Left cardiac atrium (tissue), 4 donors: Measurements from ENCODE around the gene CFAP100. TPM values are rescaled to one million over a fixed set of nuclear protein-coding genes. Genes with fewer than 3 reads are reported as not detected.

Experiments used
- ATAC-seq, 2 donors: fragments of 200-7000 bp; cut with Tn5 transposase; one replicate each; pipeline ENCODE4 v1.9.1; 2020; ENCODE audit warnings: mild to moderate bottlenecking in 2 of 2, moderate library complexity in 2 of 2
- DNase-seq: peaks from one replicate; pipeline ENCODE4 v3.0.0-alpha.2; 2020
- intact Hi-C, 2 donors: fragments of 100-400 bp; cut with DNase I; formaldehyde crosslinking; loops; one replicate each; pipeline versions ENCODE4 v1.14.1 to v1.15.1; 2022 to 2023
- total RNA-seq, 2 donors: library from RNA; stranded (reverse); fragmentation: NEBNext Ultra II Directional; extraction: Animal tissue kit (Norgen Biotek cat#: 25700); gene quantifications; one replicate each; pipeline ENCODE4 v1.2.1, GENCODE V29; 2021
- donor health status: DM: no; HTN: yes; CAD: no.
- donor health status: DM: no; HTN: yes; CAD: no; lungs with severe emphysema.
- donor health status: DM: yes; HTN: yes; CAD: no.
- donor health status: Dilated cardiomyopathy.

CFAP100 gene
- total RNA-seq, 2 donors from 2014 or later = not detected

DNA sequence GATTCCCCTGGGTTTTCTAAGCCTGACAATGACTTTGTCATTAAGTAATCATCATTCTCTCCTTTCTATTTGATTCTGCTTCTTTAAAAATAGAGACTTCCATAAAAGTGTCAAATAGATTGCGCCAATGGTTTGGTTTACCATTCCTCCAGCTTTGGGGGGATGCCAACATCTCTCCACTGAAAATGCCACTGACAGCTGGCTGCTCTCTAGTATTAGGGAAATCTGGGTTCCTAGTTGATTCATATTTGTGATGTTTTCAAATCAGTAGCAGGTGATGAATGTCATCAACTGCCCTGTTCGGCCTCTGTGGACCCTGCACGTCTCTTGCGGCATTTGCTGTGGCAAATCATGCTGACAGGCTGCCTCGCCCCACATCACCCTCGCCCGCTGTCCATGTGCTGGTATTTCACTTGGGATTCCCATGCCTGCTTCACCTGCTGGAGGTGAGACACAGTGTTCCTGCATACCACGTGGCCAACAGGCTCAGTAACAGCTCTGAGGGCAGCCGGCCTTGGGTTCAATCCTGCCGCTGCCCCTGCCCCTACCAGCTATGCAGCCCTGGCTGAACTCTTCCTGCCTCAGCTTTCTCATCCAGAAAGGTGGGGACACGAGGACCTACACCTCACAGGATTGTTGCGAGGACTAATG is 52.9 kb downstream of the CFAP100 start:
- ATAC-seq (no peak), DNase-seq (no peak)
- intact Hi-C loops = no loop called here

DNA sequence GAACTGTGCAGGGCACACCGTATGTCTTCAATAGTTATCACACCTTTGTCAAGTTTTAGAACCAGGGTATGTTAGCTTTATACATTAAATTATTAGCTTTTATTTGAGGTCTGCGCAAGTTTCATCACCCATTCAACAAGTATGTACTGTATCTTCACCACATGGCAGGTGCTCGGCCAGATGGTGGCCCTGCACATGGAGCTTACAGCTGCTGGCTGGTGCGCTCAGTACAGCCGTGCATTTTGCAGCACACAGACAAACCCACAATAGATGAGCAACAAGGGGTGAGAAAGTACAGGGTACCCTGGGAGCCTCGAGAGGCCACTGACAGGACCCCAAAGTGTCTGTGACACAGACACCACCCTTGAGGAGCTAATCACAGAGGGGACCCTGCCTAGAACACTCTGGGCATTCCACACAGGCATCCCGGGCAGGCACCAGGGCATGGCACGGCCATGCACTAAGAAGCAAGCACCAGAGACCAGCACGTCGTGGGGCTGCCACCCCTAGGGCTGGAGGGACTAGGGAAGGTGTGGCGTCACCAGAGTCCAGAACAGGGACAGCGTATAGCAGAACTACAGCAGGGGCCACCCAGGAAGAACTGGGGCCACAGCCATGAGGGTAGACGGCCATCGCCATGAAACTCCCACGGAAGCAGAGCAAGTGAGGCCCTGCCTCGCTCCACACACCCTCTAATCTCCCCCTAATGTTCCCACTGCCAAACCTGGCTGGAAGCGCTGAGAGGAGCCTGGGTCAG is 53.6 kb downstream of the CFAP100 start:
- intact Hi-C loops = no loop called here
- ATAC-seq = no peak
- no peak for DNase-seq

DNA sequence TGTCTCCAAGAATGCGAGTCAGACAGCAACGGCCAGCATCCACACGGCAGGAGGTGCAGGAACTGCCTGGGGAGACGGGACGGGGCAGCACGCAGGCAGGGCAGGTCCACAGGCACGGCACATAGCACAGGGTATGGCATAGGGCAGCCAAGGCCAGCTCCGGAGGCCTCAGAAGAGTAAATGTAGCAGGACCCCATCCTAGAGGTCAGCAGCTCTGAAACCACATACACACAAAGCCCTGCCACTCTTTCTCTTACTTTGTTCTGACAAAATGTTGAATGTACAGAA is 54.1 kb downstream of the CFAP100 start:
- ATAC-seq = no peak
- intact Hi-C loops = no loop called here
- DNase-seq = no peak

DNA sequence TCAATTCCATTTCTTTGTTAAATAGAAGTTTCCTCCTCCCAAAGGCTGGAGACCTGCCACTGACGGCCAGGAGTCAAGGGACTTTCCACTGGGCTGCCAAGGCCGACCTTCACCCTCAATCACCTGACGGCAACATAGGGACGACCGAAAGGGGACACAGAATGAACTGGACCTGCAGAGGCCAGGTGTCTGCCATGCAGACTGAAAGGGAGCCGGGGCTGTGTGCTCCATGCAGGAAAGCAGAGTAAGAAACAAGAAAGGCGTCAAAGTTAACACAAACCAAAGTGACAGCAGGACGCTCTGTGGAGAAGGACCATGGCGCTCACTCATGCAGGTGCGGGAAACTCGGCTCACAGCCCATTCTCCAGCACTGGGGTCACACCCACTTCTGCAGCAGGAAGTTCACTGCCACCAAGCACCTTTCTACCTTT is 54.9 kb downstream of the CFAP100 start:
- no peak for DNase-seq
- intact Hi-C loops = no loop called here
- no peak for ATAC-seq

DNA sequence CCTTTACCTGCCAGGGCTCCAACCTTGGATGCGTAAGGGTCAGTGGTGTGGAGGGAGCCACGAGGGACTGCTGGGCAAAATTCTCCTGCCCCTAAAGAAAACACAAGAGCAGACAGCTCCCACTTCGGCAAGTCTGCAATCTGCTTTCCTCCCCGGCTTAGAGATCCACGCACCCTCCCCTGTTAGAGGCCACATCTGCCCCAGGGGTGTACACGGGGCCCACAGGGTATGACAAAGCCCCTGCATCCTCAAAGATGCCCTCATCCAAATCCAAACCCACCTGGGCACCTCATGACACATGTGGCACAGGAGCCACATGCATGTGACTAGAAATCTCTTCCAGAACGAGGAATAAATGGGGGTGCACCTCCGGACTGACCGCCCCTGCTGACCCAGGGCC is 55.5 kb downstream of the CFAP100 start:
- DNase-seq = no peak
- intact Hi-C loops = no loop called here
- no peak for ATAC-seq

DNA sequence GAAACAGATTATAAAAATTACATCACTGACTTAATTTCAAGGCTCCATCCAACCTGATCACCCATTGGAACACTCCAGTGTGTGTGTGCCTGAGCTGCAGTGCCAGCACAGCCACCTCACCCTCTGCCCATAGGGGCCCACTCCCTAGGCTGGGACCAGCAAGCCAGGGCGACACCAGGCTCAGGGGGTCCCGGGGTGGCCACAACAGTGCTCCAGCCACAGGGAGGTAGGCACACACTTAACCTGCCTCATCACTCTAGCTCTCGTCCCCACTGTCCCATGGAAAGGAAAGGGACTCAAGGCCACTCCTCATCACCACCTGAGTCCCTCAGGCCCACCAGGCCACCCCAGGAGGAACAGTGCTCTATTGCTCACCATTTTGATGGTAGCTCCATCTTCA is 56.0 kb downstream of the CFAP100 start:
- peak in 1 of 2 donors; percentile 23 for ATAC-seq
- no peak for DNase-seq
- intact Hi-C loops = no loop called here

DNA sequence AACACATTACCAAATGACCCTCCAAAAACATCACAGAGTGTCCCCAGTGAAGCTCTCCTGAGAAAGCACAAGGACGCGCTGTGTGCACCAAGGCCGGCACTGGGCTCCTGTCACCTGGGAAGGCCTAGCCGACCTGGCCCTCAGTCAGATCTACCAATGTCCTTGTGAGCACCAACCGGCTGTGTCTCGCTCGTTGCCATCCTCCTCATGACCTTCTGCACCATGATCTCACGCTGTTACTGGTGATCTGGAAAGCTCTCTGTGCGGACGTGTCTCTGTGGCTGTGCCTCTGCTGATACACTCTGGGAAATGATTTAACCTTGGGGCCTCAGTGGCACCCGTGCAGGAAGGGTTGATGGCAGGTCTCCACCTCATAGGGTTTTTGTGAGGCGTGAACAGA is 56.8 kb downstream of the CFAP100 start:
- ATAC-seq = no peak

DNA sequence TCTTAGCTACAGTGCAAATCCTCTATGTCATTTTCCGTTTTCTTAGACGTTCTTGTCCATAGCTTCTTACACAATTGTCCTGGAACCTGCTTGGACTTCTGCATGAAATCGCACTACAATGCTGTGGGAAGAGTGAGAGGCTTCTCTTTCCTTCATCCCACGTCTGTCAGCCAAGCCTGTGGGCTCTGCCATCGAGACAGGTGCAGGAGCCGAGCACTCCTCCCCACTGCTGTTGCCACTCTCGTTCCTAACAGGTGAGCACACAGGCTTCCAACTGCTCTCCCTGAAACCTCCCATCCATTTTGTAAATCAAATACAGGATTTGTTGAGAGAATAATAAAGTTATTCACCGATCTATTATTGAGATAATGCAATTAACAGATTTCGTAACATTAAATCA is 57.5 kb downstream of the CFAP100 start:
- DNase-seq = no peak
- intact Hi-C loops = no loop called here
- ATAC-seq = no peak

More for the DNA sequence above, 56.8 kb downstream of the CFAP100 start:
- DNase-seq = no peak
- intact Hi-C loops = no loop called here

DNA sequence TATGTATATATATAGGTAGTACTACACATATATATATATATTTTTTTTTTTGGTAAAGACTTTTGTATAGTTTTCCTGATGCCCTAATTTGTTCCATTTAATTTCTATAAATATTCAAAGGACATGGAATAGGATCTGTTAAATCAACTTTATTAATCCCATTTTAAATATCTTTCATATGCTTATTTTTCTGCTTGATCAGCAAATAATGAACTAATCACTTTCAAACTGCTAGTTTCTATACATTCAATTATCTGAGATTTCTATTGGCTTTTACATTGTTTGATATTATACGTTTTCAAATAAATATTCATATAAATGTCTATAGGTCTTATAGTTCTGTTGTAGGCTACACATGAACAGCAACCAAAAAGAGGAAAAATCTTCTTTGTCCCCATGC is 59.3 kb downstream of the CFAP100 start:
- no peak for DNase-seq
- ATAC-seq = no peak
- intact Hi-C loops = no loop called here

DNA sequence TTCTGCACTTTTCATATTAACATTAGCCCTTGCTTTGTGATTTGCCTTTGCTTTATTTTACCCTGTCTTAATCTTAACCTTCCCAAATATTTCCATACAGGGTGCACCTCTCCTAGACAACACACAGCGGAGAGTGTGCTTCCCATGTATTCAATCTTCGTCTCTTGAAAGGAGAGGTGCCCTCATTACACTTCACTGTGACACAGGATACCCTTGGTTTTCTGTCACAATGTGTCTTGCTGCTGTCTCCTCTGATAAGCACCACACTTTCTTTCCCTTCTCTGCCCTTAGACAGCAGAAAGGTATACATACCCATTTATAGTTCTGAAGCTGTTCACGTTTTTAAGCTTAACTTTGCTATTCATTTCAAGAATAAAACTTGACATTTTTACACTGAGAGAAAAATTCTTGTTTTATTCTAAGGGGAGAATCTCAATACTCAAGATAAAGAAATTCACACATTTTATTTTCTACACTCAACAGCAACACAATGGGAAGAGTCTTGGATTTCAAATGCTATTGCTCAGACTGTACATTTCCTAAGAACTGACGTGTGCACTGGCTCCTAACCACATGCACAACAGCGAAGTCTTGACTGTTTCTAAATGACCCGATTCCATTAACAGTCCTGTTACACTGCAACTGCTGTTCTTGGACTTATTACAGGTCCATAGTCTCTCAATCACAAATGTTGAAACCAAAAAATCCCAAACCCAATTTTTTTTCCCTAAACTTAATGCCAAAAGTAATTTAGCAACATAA is 59.9 kb downstream of the CFAP100 start:
- peak in 1 of 2 donors; percentile 72 for ATAC-seq
- no peak for DNase-seq
- intact Hi-C loops = no loop called here

DNA sequence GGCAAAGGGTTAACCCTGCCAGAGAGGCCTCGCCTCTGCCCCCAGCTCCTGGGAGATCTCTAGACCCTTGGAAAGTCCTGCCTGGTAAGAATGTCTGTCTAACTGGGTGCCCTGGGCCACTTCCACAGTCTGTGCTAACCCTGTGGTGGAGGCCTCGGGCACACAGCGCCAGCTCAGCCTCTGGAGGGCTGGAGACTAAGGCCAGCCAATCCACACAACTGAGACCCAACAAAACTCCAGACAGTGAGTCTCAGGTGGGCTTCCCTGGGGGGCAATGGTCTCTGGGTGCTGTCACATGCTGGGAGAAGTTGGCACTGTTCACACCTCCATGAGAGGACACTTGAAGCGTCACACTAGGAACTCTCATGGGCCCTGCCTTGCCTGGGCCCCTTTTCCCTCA is 61.5 kb downstream of the CFAP100 start:
- intact Hi-C loops = no loop called here
- ATAC-seq (peak; percentile 24 to 63), DNase-seq (no peak)

DNA sequence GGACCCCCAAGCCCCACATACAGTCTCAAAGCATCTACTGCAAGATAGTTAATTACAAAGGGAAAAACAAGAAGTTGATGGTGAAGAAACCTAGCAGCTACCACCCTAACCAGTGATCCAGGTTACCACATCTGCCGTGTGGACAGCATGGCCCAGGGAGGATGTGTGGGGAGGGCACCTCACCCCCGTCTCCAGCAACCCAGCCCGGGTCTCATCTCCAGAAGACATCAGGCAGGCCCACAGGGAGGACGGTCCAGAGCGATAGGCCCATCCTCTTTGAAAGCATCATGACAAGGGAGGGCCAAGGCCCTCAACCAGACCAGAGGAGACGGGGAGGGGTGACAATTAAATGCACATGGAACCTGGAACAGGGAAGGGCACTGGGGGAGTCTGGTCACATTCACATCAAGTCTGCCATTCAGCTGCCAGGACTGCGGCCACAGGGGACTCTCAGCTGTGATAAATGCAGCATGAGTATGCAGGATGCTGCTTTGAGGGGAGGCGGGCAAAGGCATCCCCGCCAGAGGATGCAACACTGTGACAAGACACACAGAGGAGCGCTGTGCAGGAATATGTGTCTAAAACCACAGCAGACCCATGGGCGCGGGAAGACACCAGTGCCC is 62.2 kb downstream of the CFAP100 start:
- no peak for ATAC-seq
- intact Hi-C loops = no loop called here
- no peak for DNase-seq

DNA sequence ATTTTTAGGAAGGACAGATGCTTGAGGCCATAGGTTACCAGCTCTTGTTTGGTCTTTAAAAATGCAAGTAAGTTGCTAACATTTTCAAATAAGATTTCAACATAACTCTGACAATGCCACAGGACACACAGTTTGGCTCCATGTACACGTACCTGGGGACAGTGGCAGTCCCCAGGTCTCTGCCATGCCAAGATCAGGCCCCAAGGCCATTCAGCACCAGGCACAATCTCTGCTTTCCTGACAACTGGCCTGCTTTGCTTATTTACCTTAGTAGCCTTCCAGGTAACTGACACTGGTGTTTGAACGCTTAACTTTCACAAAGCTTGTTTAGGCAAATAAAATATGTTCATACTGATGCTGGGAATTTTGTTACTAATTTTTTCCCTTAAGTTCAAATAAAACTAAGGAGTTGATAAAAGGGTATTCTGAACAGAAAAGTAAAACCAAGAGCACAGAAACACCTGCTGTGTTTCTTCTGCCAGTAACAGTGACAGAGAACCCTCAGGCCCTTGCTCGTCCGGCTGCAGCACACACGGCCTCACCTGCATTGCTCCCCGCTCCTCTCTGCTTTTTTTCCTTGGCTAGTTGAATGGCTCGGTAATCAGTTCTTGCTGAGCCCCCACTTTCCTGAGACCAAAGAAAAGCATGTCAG is 64.5 kb downstream of the CFAP100 start:
- intact Hi-C loops = no loop called here
- DNase-seq = no peak
- ATAC-seq = no peak

DNA sequence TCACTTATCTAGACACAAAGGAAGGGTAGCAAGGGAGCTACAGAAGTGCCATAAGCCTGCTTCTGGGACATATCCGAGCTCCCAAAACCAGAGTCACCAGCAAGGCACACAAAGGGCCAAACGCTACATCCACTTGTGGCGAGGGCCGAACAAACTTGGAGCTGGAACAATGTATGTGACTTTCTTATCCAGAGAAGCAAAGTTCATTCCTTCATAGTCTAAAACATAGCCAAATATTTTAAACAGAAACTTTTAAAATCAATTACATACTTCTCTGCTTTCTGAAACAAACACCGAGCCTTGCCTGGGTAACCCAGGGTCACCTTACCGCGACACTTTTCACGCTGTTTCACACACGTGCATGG is 65.0 kb downstream of the CFAP100 start:
- ATAC-seq (no peak), DNase-seq (no peak)
- intact Hi-C loops = no loop called here

DNA sequence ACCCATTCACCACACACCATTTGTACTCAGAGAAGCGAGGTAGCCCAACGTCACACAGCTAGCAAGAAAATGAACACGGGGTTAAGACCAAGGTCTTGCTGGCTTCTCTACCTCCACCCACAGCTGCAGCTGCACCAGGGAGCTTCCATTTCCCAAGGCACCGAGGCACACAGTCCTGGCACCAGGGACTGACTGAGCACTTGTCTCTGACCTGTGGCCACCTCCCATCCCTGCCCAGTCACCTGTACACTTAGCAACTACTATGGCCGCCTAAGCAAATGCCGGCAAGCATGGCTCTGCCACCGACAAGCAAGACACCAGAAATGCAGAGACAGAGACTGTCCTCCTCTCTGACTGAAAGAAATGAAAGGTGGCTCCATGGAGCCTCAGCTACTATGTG is 65.7 kb downstream of the CFAP100 start:
- intact Hi-C loops = no loop called here
- ATAC-seq (no peak), DNase-seq (no peak)

DNA sequence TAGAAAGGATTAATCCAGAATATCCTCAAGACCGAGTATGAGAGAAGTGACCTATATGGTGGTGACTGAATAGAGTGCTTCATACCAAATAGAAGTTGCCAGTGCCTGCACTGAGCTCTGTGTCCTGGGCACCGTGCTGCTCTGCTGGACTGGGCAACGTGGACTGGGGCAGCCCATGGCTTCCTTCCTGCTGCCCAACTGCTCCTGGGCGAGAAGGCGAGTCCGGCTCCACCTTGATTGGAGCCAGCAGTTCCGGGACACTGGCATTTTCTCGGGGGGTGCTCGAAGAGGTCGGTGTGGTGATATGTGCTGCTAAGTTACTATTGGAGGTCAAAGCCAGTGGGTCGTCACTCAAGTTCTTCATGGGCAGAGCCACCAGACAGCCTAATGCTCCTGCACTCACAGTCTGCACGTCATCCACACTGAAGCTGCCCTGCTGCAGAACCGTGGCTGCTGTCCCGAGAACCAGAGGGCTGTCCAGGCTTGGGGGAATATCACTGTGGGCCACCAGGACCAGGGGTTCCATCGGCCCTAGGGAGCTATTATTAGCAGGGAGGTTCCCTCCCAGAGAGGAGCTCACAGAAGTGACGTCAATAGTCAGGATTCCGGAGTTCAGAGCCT is 66.9 kb downstream of the CFAP100 start:
- intact Hi-C loops = no loop called here
- DNase-seq (no peak), ATAC-seq (peak in 1 of 2 donors; percentile 22)

DNA sequence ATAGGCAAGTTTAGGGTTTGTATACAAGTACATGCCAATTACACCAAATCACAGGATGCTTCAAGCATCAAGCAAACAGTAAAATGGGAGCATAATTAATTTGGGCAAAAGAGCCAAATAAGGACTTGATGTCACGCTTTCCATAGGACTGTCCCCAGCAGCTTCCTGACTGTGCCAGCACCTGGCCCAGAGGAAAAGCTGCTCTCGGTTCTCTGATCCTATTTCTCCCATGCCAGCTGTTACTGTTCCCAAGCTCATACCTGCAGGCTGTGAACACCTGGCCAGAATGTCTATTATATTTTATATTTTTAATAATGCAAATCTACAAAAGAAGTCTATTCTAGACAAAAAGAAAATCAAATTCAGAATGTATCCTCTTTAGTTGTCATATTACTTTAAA is 68.8 kb downstream of the CFAP100 start:
- no peak for DNase-seq
- no peak for ATAC-seq
- intact Hi-C loops = no loop called here

DNA sequence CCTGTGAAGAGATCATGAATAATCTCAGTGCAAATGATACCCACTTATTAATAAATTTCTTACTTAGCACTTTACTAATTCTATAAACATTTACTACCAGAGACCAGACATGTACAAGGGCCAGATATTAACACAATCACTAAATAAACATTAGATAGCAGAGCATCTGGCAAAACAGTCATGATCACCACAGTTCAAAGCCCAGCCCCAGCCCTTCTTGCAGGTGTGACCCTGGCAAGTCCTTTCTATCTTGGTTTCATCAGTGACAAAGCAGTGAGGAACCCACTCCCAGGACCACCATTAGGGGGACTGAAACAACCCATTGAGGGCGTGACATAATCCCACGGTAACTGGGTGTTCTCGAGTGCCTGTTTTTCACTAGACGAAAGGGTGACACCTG is 69.4 kb downstream of the CFAP100 start:
- intact Hi-C loops = no loop called here
- DNase-seq (no peak), ATAC-seq (no peak)

DNA sequence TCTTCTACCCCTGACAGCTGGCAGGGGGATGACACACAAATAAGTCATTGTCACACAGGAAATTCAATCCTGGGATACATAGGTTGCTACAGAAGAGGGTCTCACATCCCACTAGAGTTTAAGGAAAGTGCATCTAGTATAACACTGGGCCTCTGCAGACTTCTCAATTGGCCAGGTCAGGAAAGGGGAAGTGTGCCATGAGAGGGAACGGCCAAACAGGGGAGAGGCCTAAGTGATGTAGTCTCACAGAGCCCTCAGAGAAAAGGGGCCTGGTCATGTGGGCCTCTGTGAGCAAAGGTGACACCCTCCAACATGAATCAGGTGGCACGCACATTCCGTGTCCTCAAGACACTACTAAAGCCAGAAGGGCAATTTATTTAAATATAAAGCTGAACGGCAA is 69.8 kb downstream of the CFAP100 start:
- intact Hi-C loops = no loop called here
- peak in 1 of 2 donors; percentile 44 for ATAC-seq
- DNase-seq = no peak
